B cell (primary cell): ENCODE data around the gene NUP210L.

Experiments used
- EZH2 ChIP-seq: IDR thresholded peaks from 2 replicates; pipeline ENCODE4 v1.6.1; 2012; ENCODE audit warnings: borderline replicate concordance, low read depth, mild to moderate bottlenecking, moderate library complexity, low read length; ENCODE audit not compliant: insufficient read depth, poor library complexity, severe bottlenecking
- TF ChIP-seq, protein P1 (sequence below): fragments of 200-600 bp; IDR thresholded peaks from one replicate; pipeline ENCODE4 v1.8.0; 2022; ENCODE audit warnings: antibody characterized with exemption, mild to moderate bottlenecking

DNA sequence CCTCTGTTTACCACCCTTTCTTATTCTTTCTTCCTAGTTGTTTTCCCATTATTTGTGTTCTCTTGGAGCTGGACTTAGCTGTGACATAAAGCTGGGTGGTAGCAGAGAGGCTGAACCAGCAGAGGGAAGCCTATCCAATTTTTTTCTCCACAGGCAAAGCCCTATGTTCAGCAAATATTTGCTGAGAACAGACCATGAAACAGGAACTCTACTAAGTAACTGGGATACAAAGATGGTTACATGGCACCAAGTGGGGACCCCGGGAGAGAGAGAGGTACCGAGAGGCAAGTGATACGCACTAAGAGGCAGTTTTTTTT lies 44.6 kb upstream of the NUP210L start:
- TF ChIP-seq, protein P1, sequence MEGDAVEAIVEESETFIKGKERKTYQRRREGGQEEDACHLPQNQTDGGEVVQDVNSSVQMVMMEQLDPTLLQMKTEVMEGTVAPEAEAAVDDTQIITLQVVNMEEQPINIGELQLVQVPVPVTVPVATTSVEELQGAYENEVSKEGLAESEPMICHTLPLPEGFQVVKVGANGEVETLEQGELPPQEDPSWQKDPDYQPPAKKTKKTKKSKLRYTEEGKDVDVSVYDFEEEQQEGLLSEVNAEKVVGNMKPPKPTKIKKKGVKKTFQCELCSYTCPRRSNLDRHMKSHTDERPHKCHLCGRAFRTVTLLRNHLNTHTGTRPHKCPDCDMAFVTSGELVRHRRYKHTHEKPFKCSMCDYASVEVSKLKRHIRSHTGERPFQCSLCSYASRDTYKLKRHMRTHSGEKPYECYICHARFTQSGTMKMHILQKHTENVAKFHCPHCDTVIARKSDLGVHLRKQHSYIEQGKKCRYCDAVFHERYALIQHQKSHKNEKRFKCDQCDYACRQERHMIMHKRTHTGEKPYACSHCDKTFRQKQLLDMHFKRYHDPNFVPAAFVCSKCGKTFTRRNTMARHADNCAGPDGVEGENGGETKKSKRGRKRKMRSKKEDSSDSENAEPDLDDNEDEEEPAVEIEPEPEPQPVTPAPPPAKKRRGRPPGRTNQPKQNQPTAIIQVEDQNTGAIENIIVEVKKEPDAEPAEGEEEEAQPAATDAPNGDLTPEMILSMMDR: no peak
- TF ChIP-seq EZH2: no peak
